ENCODE data around the gene FUT8.

FUT8 gene

GRCh38 chr14:65790172-65790815 is 377.8 kb downstream of the FUT8 start:
- Histone ChIP-seq H4K91ac (ENCODE audit: low read depth, low read length, poor library complexity) (no peak overlapping the region), H3K9ac (ENCODE audit: low read depth, low read length, poor library complexity) (no peak overlapping the region), H3K27ac (replicated peaks; ENCODE audit: low read length) (no peak overlapping the region), H3K4me2 (ENCODE audit: insufficient read depth, low read length, poor library complexity, severe bottlenecking) (no peak overlapping the region), H3K4me1 (ENCODE audit: control insufficient read depth in 2 of 2, insufficient read depth in 1 of 2, low read depth in 1 of 2, low read length in 2 of 2) (peaks cover 0 to 5% of the 10 kb centered on the region in 2 donors), H3K4ac (ENCODE audit: low read length) (no peak overlapping the region), H3K27me3 (ENCODE audit: control insufficient read depth in 3 of 3, insufficient read depth in 3 of 3, low read depth in 1 of 3, low read length in 3 of 3) (peaks cover 0 to 3% (median 0%) of the 10 kb centered on the region in 3 experiments), H3K9me3 (replicated peaks in 1 of 2; ENCODE audit: control insufficient read depth in 2 of 2, insufficient read depth in 1 of 2, low read depth in 1 of 2, low read length in 2 of 2) (peaks cover 0 to 2% of the 10 kb centered on the region in 2 donors), H3K14ac (ENCODE audit: low read length) (no peak overlapping the region), H2AK5ac (ENCODE audit: low read depth, low read length) (no peak overlapping the region), H3K79me1 (ENCODE audit: low read depth, low read length) (no peaks in the 10 kb centered on the region), H2BK5ac (ENCODE audit: low read length) (no peak overlapping the region), H2BK12ac (ENCODE audit: low read length) (no peak overlapping the region), H2BK15ac (ENCODE audit: low read length) (no peak overlapping the region), H3K4me3 (ENCODE audit: low read length in 2 of 2) (no peak overlapping the region), H2BK120ac (ENCODE audit: low read depth, low read length) (no peak overlapping the region), H4K8ac (ENCODE audit: low read depth, low read length) (no peak overlapping the region), H2AFZ (ENCODE audit: low read length) (no peak overlapping the region), H3K36me3 (replicated peaks in 1 of 2; ENCODE audit: control insufficient read depth in 2 of 2, insufficient read depth in 2 of 2, low read length in 2 of 2) (no peaks in the 10 kb centered on the region), H3K18ac (ENCODE audit: low read length) (no peak overlapping the region), H3K23ac (ENCODE audit: low read depth, low read length, poor library complexity) (no peak overlapping the region)
- DNase-seq (ENCODE audit: low spot score): no peak
- WGBS, 2 donors (ENCODE audit: extremely low coverage in 2 of 2, insufficient read length in 2 of 2, insufficient replicate concordance in 1 of 2): no CpG with 5 or more reads among the region's 7 CpGs

DNA sequence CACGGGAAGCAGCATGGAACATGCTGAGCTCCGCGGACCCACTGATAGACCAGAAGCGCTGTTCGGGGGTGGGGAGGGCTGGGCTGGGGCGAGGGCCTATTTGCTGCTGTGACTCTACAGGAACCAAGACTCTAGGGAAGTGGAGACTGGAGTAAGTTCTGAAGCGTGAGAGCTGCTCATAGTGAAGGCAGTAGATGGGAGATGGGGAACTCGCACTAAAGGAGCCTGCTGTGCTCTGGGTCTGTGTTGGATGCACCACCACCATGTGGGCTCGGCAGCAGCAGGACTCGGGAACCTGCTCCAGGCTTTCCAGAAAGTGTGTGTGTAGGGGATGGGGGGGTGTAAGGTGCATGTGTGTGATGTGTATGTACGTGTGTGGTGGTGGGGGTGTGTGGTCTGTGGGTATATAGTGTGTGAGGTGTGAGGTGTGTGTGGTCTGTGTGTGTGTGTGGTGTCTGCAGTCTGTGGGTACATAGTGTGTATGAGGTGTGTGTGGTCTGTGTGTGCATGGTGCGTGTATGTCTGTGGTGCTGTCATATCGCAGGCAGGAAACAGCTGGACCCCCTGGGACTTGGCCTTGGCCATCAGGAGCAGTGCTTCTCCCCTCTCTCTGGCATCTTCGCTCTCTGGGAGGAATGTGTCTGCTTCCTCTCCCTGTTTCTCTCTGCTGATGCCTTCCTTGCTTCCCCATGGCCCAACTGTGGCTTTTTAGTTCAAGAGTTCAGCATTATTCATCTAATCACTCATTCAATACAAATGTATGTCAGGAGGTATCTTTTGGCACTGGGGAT is 378.9 kb downstream of the FUT8 start:
- H3K4me3 ChIP-seq (ENCODE audit: low read length in 2 of 2): peak overlapping the region in 1 of 2 donors; percentile 9
- peak overlapping the region; percentile 9 for H4K91ac ChIP-seq (ENCODE audit: low read depth, low read length, poor library complexity)
- peaks cover 0 to 7% of the 10 kb centered on the region in 2 donors for H3K4me1 ChIP-seq (ENCODE audit: control insufficient read depth in 2 of 2, insufficient read depth in 1 of 2, low read depth in 1 of 2, low read length in 2 of 2)
- no CpG with 5 or more reads among the region's 14 CpGs for WGBS, 2 donors (ENCODE audit: extremely low coverage in 2 of 2, insufficient read length in 2 of 2, insufficient replicate concordance in 1 of 2)
- no peak overlapping the region for H3K4ac ChIP-seq (ENCODE audit: low read length)
- H3K27ac ChIP-seq (replicated peaks; ENCODE audit: low read length): no peak overlapping the region
- H2BK15ac ChIP-seq (ENCODE audit: low read length): no peak overlapping the region
- peaks cover 0 to 3% (median 0%) of the 10 kb centered on the region in 3 experiments for H3K27me3 ChIP-seq (ENCODE audit: control insufficient read depth in 3 of 3, insufficient read depth in 3 of 3, low read depth in 1 of 3, low read length in 3 of 3)
- H3K36me3 ChIP-seq (replicated peaks in 1 of 2; ENCODE audit: control insufficient read depth in 2 of 2, insufficient read depth in 2 of 2, low read length in 2 of 2): no peaks in the 10 kb centered on the region
- H3K79me1 ChIP-seq (ENCODE audit: low read depth, low read length): no peaks in the 10 kb centered on the region
- peak overlapping the region; percentile 45 for H3K18ac ChIP-seq (ENCODE audit: low read length)
- H2BK5ac ChIP-seq (ENCODE audit: low read length): no peak overlapping the region
- no peak overlapping the region for H3K23ac ChIP-seq (ENCODE audit: low read depth, low read length, poor library complexity)
- no peak overlapping the region for H2AK5ac ChIP-seq (ENCODE audit: low read depth, low read length)
- H2BK120ac ChIP-seq (ENCODE audit: low read depth, low read length): no peak overlapping the region
- peak overlapping the region; percentile 34 for H2BK12ac ChIP-seq (ENCODE audit: low read length)
- DNase-seq (ENCODE audit: low spot score): no peak
- H3K9me3 ChIP-seq (replicated peaks in 1 of 2; ENCODE audit: control insufficient read depth in 2 of 2, insufficient read depth in 1 of 2, low read depth in 1 of 2, low read length in 2 of 2): peaks cover 0 to 2% of the 10 kb centered on the region in 2 donors
- H4K8ac ChIP-seq (ENCODE audit: low read depth, low read length): no peak overlapping the region
- peak overlapping the region; percentile 51 for H3K9ac ChIP-seq (ENCODE audit: low read depth, low read length, poor library complexity)
- H3K14ac ChIP-seq (ENCODE audit: low read length): peak overlapping the region; percentile 63
- H2AFZ ChIP-seq (ENCODE audit: low read length): no peak overlapping the region
- H3K4me2 ChIP-seq (ENCODE audit: insufficient read depth, low read length, poor library complexity, severe bottlenecking): no peak overlapping the region

DNA sequence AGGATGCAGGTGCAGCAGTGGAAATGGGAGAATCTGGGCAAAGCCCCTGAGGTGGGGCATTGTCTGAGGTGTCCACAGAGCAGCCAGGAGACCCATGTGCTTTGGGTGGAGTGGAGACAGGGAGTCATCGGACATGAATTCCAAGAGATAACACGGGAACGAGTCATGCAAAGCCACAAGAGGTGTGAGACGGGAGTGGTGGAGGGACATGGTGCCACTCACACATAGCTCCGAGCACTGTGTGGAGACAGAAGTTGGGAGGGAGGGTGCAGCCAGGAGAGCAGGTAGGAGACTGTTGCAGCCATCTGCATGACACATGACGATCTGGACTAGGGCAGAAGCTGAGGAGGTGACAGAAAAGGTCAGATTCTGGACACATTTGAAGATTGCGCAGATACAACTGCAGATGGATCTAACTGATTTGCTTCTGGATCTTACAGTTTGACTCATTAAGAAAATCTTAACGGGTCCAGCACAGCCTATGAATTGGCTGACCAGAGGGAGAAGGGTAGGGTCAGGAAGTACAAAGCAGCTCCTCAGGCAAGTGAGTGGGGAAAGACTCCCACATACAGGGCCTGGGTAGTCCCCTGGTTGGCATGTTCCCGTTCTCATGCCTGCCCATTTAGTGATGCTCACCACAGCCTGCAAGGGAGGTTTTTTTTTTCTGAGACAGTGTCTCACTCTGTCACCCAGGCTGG is 379.8 kb downstream of the FUT8 start:
- Histone ChIP-seq H2AFZ (ENCODE audit: low read length) (no peak overlapping the region), H3K4me1 (ENCODE audit: control insufficient read depth in 2 of 2, insufficient read depth in 1 of 2, low read depth in 1 of 2, low read length in 2 of 2) (peaks cover 0 to 7% of the 10 kb centered on the region in 2 donors), H2BK5ac (ENCODE audit: low read length) (no peak overlapping the region), H4K91ac (ENCODE audit: low read depth, low read length, poor library complexity) (no peak overlapping the region), H2BK120ac (ENCODE audit: low read depth, low read length) (no peak overlapping the region), H3K9me3 (replicated peaks in 1 of 2; ENCODE audit: control insufficient read depth in 2 of 2, insufficient read depth in 1 of 2, low read depth in 1 of 2, low read length in 2 of 2) (peaks cover 0 to 2% of the 10 kb centered on the region in 2 donors), H2BK12ac (ENCODE audit: low read length) (no peak overlapping the region), H4K8ac (ENCODE audit: low read depth, low read length) (no peak overlapping the region), H3K4me3 (ENCODE audit: low read length in 2 of 2) (no peak overlapping the region), H2AK5ac (ENCODE audit: low read depth, low read length) (no peak overlapping the region), H3K4ac (ENCODE audit: low read length) (no peak overlapping the region), H3K27me3 (ENCODE audit: control insufficient read depth in 3 of 3, insufficient read depth in 3 of 3, low read depth in 1 of 3, low read length in 3 of 3) (peaks cover 0 to 3% (median 0%) of the 10 kb centered on the region in 3 experiments), H3K18ac (ENCODE audit: low read length) (no peak overlapping the region), H3K14ac (ENCODE audit: low read length) (no peak overlapping the region), H3K79me1 (ENCODE audit: low read depth, low read length) (no peaks in the 10 kb centered on the region), H3K36me3 (replicated peaks in 1 of 2; ENCODE audit: control insufficient read depth in 2 of 2, insufficient read depth in 2 of 2, low read length in 2 of 2) (no peaks in the 10 kb centered on the region), H3K9ac (ENCODE audit: low read depth, low read length, poor library complexity) (no peak overlapping the region), H3K23ac (ENCODE audit: low read depth, low read length, poor library complexity) (no peak overlapping the region), H3K27ac (replicated peaks; ENCODE audit: low read length) (no peak overlapping the region), H3K4me2 (ENCODE audit: insufficient read depth, low read length, poor library complexity, severe bottlenecking) (no peak overlapping the region), H2BK15ac (ENCODE audit: low read length) (no peak overlapping the region)
- WGBS, 2 donors (ENCODE audit: extremely low coverage in 2 of 2, insufficient read length in 2 of 2, insufficient replicate concordance in 1 of 2): no CpG with 5 or more reads among the region's 9 CpGs
- DNase-seq (ENCODE audit: low spot score): no peak

Measured in neuronal stem cell (in vitro differentiated cells).